GM19452 (cell line): ENCODE measurements around the gene CHGA.

Experiments used
- ATAC-seq: cut with Tn5 transposase; IDR thresholded peaks from one replicate; pipeline ENCODE4 v1.9.1; 2021; ENCODE audit not compliant: unreplicated experiment

Gene CHGA

DNA sequence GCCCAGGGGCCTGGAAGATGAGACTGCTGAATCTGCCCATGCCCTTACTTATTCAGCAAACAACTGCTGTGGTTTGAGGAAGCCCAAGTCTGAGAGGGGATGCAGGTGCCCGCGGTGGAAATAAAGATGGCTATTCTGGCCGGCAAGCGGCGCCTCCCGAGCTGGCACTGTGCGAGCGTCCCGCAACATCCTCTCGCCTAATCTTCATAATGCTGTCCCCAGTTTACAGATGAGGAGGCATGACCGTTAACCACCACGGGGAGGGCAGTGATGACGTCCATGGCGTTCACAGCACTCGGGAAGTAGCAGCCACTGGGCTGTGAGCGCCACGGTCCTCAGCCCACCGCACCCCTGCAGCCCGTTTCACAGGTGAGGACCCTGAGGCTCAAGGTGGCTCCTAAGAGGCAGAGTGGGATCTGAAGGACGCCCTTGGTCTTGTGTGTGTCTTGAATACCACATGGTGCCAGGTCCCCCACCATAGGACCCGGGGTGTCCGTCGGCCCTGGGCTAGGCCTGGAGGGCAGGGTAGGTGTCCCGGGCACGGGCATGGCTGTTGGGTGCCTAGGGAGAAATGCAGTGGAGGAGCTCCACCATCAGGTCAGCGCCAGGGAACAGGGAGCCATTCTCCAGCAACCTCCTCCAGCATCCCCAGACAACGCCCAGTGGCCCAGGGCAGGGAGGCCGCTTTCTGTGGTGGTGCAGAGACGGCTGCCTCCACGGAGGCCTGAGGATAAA is 20.2 kb downstream of the CHGA start:
- ATAC-seq = no peak

DNA sequence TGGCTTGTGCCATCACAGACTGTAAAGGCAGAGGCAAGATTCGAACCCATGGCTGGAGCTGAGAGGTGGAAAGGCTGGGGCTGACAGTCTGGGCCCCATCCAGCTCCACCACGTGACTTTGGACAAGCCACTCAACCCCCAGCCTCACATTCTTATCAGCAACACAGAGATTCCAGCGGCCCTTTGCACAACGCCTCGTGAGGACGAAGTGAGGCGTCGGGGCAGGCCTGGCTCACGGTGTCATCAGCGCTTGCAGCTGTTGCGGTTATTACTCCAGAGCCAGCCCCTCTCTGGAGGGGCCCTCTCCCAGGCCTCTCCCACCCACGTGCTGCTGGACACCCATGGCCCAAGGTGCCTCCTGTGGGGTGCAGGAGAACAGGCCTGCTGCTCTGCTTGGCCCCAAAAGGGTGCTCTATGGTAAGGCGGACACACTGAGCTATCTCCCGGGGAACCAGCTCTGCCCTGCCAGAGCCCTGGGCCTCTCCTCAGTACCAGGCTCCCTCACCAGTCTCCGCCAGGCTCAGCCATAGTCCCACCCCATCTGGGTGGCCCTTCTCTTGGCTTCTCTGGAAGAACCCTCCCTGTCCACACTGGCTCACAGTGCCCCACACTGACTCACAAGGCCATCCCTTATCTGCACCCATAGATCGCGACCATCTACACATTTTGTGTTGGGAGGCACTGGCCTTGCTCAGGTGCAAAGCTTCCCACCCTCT is 21.1 kb downstream of the CHGA start:
- no peak for ATAC-seq

DNA sequence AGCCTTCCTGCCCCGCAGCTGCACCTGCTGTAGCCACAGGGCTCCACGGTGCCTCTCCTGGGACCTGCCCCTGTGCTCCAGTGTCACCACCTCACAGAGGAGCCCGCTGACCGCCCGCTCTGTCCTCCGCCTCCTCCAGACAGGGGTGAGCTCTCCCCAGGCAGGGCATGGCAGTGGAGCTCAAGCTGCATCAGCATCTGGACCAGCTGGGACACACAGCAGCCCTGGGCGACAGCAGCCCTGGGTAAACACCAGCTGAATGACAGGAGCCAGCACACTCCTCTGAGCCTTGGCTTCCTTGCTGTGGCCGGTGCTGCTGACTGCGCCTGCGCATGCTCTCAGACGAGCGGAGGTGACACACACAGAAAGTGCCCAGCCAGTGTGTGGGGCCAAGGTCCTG is 22.0 kb downstream of the CHGA start:
- ATAC-seq = no peak

DNA sequence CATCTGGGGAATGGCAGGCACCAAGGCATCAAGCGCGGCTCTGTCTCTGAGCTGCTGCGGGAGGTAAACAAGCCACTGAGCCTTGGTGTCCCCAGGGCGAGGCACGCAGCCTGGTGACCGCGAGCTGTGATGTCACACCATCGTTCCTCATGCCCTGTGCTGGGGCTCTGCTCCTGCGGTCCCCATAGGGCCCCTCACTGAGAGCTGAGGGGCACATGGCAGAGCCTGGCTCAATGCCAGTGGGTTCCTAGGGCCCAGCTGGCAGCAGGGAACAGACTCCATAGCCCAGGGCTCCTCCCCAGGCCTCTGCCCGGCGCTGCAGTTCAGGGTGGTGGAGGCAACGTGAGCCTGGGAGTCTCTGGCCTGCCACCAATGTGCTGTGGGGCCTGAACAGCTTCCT is 22.6 kb downstream of the CHGA start:
- no peak for ATAC-seq

DNA sequence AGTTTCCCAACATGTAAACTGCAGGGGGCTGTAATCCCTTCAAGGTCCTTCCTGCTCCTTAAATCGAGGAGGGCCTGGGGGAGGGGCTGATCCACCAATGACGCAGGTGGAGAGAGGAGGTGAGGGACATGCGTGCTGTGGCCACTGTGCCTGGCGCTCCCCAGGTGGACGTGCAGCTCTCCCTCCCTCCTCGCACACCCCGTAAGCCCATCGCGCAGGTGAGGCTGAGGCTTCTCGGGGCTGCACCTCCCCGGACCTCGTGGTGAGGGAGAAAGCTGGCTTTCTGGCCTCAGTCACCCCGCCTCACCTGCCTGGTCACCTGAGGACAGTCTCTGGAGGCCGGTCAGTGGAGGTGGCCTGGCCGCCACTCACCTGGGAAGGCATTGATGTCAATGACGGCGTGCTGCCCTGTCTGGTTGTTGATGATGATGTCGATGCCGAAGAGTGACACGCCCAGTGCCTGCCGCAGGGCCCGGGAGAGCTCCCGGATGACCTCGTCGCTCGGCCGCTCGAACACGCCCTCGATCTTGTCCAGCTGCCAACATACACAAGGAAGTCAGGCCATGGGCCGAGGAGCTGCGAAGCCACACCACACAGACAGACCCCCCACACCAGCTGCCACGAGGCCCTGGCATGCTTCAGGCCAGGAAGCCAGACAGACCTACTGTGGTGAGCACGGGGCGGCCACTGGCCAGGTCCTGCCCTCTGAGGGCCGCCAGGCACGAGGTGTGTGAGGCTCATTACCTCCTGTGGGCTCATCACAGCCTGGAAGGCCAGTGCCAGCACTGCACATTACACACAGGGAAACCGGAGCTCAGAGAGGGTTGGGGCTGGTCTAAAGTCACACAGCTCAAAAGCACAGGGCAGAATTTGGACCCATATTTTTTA is 23.3 kb downstream of the CHGA start:
- ATAC-seq = no peak

DNA sequence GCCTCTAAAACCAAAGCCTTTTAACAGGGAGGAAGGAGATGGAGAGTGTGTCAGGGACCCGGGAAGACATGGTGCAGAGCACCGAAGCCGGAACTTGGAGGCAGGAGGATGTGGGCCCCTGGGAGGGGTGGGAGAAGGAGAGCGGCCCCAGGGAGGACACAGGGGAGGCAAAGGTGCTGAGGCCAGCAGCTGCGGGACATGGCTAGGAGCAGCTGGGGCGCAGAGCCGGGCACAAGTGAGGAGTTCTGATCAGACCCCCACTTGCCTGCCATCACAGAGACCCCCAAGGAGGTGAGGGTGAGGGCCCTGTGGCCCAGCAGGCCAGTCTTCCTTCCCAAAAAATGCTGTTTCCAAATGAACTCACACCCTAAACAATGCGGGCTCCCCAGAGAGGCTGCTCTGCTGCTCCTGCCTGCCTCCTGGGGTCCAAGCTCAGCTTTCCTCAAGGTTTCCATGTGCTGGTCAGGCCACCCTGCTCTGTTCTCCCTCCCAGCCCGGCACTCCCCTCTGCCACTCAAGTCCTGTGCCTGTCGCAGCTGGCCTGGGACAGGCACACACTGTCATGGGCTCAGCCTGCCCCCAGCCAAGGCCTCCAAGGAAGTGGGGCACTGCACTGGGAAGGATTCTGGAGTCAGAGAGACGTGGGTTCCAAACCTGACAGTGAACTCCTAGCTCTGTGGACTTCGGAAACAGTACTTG is 24.0 kb downstream of the CHGA start:
- ATAC-seq = no peak

DNA sequence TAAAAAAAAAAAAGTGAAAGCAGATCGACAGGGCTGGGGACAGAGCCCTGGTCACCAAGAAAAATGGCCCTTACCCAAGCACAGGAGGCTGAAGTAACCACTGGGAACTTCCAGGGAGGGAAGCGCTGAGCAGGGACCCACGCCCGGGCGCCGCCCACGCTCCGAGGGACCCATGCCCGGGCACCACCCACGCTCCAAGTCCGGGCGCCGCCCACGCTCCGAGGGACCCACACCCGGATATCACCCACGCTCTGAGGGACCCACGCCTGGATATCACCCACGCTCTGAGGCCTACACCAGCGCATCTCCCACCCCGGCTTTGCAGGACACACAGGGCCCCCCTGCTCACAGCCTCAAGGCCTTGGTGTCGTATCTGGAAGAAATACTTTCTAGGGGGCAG is 25.7 kb downstream of the CHGA start:
- no peak for ATAC-seq

DNA sequence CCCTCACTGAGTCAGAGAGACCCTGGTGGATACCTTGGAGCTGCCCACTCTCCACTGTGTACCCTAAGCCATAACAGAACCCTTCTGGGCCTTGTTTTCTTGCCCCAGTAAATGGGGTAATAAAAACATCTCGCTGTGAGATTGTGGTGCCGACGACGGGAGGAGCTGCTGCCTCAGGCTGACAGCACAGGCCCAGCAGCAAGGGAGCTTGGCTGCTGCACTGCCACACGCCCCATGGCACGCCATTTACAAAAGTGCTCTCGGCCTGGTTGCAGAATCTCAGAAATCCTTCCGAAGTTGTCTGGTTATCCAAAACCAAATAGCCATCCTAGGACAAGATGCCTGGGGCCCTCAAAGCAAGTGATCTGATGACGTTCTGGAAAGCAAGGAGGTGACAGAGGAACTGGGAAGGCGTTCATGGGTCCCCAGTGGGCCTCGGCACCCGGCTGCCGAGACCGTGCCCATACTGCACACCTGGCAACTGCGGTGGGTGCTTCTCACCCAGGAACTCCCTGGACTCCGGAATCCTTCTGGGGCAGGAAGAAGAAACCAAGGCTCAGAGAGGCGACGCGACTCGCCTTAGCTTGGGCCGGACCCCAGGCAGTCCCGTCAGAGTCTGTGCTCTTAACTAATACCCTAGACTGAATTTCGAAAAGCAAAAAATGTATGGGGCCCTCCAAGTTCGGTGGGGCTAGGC is 26.7 kb downstream of the CHGA start:
- ATAC-seq = no peak

DNA sequence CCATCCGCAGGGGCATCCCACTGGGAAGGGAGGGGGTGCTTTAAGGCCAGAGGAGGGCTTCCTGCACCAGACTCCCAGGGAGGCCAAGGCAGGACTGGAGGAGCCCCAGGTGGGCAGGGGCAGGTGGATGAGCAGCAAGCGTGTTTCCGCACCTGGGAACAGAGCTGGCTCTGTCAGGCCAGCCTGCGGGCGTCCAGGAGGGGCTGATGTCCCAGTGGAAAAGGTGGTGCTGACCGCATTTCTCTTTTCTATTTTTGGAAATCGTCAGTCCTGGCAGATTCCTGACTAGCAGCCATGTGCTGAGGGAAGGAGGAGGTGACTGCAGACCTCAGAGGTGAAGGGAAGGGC is 27.2 kb downstream of the CHGA start:
- ATAC-seq = no peak

DNA sequence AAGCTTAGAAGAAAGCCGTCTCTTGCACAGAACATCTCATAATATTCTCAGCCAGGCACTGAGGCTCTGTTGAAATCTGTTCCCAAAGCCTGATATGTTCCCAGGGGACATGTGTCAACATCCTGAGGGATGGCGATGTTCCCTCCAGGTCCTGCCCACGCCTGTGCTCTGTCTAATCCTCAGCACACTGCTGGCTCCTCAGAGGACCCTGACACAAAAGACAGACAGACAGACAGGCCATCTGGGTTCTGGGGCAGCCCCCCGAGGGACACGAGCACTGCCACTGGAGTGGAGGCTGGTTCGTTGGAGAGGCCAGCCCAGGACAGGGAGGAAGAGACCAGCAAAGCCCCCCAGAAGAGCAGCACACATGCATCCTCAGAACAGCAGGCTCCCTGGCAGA is 27.8 kb downstream of the CHGA start:
- ATAC-seq = no peak

DNA sequence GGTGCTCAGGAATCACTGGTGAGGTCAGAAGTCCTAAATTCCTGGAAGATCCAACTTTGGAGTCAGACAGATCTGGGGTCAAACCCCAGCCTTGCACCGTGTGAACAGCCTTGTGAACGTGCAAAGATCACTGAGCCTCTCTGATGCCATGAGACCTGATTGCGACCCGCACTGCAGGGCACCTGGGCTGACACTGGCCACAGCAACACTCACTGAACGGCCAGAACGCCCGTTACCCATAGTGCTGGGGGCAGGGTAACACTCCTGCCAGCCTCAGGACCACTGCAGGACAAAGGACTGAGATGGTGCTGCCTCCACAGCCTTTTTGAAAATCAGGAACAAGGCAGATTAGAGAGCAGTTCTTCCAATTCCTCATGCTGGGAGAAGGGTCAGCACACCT is 28.3 kb downstream of the CHGA start:
- ATAC-seq = no peak

DNA sequence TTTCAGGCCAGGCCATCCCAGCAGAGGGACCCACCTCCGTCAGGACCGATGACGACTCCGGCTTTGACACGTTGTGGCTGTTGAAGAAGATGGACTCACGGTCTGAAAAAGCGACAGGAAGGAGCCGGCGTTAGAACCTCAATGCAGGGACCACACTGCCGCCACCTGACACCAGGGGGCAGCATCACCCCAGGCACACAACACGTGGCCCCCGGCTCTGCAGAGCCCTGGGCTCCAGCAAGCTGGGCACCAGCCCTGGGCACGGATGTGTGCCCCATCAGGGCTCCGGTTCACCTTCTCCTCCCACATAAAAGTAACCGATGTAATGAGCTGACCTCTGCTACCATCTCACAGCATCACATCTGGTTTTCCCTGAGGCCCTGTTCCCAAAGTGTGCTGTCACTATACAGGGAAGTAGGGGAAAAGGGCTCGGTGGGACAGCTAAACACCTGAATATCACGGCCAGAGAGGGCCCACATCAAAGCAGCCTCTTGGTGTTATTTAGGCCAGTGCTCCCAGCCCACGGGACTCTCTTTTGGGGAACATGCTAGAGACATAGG is 29.0 kb downstream of the CHGA start:
- no peak for ATAC-seq

DNA sequence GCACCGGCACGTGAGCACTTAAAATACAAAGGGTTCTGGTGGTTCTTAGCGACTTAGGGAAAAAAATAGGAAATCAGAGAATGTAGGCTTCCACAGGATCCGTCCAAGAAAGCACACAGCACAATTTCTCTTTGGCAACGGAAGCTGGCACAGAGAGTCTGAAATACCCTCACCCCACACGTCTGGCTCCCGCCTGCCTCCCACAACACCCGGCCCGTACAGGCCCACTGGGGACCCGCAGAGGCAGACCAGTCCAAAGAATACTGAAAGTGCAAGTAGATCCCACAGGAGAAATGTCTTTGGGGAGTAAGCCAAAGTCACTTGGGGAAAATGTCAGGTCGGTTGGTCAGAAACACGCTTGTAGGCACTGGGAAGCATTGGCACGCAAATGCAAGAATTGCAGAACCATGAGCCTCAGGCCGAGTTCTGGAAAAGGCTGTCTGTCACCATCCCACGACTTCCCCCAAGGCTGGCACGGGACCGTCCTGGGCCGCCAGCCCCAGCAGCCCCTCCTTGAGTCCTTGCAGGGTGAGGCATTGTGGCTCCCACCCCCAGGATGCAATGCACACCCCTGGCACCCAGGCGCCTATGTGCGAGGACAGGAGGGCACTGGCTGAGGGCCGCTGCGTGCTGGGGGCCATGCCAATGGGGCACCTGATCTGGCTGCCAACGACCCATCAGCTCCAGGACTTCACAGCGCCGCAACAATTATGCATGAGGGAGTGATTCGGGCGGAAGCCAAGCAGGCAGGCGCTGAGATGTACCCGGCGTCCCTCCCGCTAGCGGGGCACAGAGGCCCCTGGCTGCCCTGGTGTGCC is 29.7 kb downstream of the CHGA start:
- no peak for ATAC-seq

DNA sequence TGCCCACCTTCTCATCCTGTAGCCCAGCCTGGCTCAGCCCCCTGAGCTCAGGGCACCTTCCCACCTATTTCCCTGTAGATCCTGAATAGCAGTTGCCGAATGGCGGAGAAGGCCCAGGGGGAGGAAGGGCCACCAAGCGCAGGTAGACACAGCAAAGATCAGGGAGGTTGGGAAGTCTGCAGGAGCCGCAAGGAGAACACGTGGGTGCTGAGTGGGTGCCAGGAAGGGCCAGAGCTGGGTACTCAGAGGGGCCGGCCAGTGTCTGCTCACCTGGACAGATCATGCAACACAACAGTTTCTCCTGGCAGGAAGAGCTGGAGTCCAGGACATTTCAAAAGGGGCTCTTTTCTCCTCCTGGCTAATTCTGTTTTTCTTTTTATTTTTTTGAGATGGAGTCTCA is 30.6 kb downstream of the CHGA start:
- no peak for ATAC-seq

DNA sequence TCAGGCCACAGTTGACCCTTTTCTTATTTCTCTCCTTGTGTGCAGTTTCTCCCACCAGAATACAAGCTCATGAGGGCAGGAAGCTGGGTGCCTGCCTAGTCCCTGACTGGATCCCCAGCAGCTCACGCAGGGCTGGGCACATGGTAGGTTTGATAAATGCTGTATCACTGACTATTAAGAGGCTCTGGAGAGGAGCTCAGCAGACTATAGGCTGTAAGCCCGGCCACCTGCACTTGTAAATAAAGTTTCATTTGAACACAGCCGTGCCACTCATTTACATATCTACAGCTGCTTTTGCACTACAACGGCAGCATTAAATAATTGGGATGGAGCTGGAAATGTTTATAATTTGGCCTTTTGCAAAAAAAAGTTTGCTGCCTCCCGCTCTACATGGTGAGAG is 32.0 kb downstream of the CHGA start:
- no peak for ATAC-seq

DNA sequence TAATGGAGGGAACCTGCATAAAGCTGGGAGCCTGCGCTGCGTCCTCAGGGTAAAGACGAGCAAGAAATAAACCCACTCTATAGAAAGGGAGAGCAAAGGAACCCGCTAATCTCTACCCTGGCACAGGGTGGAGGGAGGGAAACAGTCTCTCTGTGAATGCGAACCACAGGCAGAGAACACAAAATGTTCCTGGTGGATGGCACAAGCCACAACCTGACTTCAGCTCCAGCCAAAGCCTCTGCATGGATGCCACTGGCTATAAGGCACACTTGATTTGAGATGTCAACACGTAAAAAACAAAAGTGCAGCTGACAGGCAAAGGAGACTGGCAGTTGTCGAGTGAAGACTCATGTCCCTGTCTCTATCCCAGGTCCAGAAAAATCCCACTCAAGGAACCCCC is 32.4 kb downstream of the CHGA start:
- no peak for ATAC-seq

DNA sequence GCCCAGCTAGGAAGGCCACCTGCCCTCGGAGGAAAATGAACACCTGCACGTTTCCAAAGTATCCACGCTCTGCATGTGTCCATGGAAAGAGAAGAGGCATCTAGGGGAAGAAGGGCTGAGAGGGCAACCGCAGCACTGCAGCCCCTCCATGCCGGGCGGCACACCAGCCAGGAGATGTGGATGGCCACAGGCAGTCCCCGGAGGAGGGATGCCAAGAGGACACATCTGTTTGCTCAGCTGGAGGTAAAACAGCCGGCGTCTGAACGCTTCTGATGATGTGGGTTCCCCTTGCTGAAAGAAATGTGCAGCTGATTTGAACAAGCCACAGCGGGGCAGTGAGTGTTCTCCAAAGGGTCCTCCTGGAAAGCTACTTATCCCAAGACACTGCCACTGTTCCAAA is 34.0 kb downstream of the CHGA start:
- no peak for ATAC-seq

DNA sequence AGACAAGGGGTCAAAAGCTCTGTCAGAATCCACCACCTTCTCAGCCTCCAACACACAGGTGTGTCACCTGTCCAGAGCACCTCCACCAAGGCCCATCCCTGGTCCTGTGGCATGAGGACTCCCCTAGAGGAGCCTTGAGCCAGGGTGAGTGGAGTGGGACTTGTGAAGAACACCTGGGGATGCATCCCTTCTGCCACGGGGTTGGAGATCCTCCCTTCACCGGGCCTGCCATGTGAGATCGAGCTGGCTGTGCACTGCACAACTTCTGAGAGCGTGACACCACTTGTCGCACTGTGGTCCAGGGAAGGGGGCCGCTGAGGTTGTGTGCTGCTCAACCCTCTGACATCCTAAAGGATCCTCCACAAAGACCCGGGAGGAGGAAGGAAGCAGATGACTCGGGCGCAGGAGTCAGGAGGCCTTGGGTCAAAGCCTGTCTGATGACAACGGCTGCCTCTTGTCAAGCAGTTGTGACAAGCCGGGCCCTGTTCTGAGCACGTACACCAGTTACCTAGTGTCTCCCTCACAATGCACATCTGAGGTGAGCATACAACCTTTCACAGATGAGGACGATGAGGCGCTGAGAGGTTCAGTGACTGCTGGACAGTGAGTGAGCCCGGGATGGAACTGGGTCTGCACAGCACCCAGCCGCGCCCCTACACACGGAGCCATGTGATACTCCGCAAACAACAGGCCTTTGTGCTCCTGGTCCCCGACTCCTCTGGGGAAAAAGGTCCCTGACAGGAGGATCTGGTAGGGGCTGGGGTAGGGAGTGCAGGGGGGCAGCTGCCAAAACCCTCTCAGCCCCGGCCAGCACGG is 35.6 kb downstream of the CHGA start:
- ATAC-seq = no peak

DNA sequence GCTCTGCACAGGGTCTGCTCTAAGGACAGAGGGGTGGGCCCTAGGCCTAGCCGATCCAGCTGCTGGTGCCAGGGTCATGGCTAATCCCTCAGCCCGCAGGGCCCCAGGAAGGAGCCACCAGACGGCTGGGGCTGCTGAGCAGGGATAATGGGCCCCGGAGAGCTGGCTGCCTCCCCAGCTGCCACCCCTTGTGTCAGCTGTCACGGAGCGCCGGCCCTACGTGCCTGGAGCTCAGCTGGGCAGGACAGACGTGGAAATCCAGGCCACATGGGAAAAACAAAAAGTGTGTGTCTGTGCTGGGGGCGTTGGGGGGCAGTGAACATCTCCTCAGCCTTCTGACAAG is 36.2 kb downstream of the CHGA start:
- ATAC-seq = no peak
